Mucosa of descending colon (tissue), 3 donors: Measurements from ENCODE around the gene PAXX. TPM values are rescaled to one million over a fixed set of nuclear protein-coding genes. Genes with fewer than 3 reads are reported as not detected.

Experiments
- ATAC-seq: fragments of 200-7000 bp; cut with Tn5 transposase; one replicate; pipeline ENCODE4 v1.9.1; 2020; ENCODE audit warnings: mild to moderate bottlenecking, moderate library complexity
- DNase-seq, 3 donors: peaks; one replicate each; pipeline ENCODE4 v3.0.0-alpha.2; 2020
- H3K36me3 ChIP-seq: fragments of 200-600 bp; one replicate; pipeline ENCODE4 v1.8.0; 2021; ENCODE audit warnings: low read depth, mild to moderate bottlenecking
- H3K4me1 ChIP-seq: fragments of 200-600 bp; one replicate; pipeline ENCODE4 v1.8.0; 2021; ENCODE audit warnings: low read depth, mild to moderate bottlenecking
- H3K4me3 ChIP-seq: fragments of 200-600 bp; one replicate; pipeline ENCODE4 v1.8.0; 2021; ENCODE audit warnings: mild to moderate bottlenecking
- H3K9me3 ChIP-seq: fragments of 200-600 bp; one replicate; pipeline ENCODE4 v1.8.0; 2021; ENCODE audit warnings: mild to moderate bottlenecking
- intact Hi-C, 2 donors: fragments of 100-400 bp; cut with DNase I in 1 of 2; cut with micrococcal nuclease in 1 of 2; formaldehyde crosslinking; loops; one replicate each; pipeline versions ENCODE4 v1.11.0 to v1.11.1; 2022; cut with DNase I, micrococcal nuclease
- total RNA-seq, 3 donors: library from RNA; stranded (reverse); fragmentation: NEBNext Ultra II Directional in 2 of 3; extraction: Animal tissue kit (Norgen Biotek cat#: 25700) in 2 of 3; gene quantifications; one replicate each; pipeline versions ENCODE4 v1.2.1 to v1.2.4, GENCODE V29; 2021 to 2023
- TF ChIP-seq, protein P1 (sequence below): fragments of 200-600 bp; IDR thresholded peaks from one replicate; pipeline ENCODE4 v1.8.0; 2022; ENCODE audit warnings: antibody characterized with exemption, mild to moderate bottlenecking
- donor health status: DM: no; HTN: no; CAD: no; lungs with moderate emphysema.
- donor health status: DM: no; HTN: no; CAD: no.
- donor health status: DM: no; HTN: yes; CAD: no.

PAXX gene
- total RNA-seq, 3 donors from 2014 or later, result 32.0 to 39.9 (median 34.1) TPM

DNA sequence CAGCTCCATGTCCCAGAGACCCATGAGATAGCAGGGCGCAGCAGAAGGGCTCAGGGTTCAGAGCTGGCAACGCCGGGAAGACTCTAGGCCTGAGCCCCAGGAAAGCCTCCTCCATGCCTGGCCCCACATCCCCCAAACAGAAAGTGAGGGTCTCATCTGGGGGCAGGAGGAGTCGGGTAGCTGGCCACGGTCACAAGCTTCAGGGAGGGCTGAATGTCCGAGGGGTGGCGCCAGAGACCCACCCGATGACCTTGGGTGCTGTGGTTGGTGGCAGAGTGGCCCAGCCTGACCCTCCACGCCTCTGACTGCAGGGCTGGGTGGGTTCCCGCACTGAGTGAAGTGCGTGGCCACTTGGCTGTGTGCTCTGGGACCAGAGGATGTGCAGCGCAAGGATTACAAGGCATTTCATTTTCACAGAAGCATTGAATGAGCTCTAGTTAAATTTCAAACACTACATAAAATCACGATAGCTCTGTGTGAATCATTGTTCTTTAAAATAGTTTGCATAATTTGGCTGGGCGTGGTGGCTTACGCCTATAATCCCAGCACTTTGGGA lies 44.2 kb upstream of the PAXX start:
- H3K4me1 ChIP-seq, result peaks cover 46% of the 10 kb centered on the region
- TF ChIP-seq, protein P1, sequence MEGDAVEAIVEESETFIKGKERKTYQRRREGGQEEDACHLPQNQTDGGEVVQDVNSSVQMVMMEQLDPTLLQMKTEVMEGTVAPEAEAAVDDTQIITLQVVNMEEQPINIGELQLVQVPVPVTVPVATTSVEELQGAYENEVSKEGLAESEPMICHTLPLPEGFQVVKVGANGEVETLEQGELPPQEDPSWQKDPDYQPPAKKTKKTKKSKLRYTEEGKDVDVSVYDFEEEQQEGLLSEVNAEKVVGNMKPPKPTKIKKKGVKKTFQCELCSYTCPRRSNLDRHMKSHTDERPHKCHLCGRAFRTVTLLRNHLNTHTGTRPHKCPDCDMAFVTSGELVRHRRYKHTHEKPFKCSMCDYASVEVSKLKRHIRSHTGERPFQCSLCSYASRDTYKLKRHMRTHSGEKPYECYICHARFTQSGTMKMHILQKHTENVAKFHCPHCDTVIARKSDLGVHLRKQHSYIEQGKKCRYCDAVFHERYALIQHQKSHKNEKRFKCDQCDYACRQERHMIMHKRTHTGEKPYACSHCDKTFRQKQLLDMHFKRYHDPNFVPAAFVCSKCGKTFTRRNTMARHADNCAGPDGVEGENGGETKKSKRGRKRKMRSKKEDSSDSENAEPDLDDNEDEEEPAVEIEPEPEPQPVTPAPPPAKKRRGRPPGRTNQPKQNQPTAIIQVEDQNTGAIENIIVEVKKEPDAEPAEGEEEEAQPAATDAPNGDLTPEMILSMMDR, result no peak
- ATAC-seq (no peak), DNase-seq (peak; percentile 73 to 78 (median 74))
- H3K4me3 ChIP-seq, result no peak overlapping the region
- intact Hi-C loops, result no loop called here
- no peaks in the 10 kb centered on the region for H3K36me3 ChIP-seq
- H3K9me3 ChIP-seq, result no peaks in the 10 kb centered on the region

DNA sequence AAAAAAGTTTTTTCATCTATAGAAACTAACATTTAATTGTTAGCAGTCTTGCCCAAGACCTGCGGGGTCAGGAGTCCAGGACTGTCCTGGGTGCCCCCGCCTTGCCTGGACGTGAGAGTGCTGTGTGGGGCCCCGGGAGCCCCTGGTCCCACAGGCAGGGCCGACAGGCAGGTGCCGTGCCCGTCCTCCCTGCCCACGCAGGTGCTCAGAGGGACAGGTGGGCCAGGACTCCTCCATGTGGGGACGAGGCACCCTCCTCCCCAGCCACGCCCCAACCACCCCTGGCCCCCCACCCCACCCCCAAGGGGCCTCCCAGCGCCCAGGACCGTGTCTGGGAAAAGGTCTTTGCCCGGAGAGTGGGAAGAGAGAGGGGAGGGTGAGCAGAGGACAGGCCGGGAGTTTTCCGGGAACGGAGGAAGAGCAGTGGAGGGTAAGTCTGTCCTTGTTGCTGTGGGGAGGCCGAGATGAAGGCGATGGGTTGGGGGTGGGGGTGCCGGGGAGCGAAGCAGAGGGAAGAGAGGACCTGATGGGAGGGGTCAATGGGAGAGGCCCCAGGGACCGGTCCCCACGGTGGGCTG lies 42.9 kb upstream of the PAXX start:
- H3K36me3 ChIP-seq, result no peaks in the 10 kb centered on the region
- no peaks in the 10 kb centered on the region for H3K9me3 ChIP-seq
- DNase-seq (peak in 2 of 3 donors; percentile 68 to 73), ATAC-seq (peak; percentile 31)
- intact Hi-C loops, result no loop called here
- H3K4me1 ChIP-seq, result peaks cover 38% of the 10 kb centered on the region
- H3K4me3 ChIP-seq, result peak overlapping the region; percentile 18
- TF ChIP-seq, protein P1, result no peak

DNA sequence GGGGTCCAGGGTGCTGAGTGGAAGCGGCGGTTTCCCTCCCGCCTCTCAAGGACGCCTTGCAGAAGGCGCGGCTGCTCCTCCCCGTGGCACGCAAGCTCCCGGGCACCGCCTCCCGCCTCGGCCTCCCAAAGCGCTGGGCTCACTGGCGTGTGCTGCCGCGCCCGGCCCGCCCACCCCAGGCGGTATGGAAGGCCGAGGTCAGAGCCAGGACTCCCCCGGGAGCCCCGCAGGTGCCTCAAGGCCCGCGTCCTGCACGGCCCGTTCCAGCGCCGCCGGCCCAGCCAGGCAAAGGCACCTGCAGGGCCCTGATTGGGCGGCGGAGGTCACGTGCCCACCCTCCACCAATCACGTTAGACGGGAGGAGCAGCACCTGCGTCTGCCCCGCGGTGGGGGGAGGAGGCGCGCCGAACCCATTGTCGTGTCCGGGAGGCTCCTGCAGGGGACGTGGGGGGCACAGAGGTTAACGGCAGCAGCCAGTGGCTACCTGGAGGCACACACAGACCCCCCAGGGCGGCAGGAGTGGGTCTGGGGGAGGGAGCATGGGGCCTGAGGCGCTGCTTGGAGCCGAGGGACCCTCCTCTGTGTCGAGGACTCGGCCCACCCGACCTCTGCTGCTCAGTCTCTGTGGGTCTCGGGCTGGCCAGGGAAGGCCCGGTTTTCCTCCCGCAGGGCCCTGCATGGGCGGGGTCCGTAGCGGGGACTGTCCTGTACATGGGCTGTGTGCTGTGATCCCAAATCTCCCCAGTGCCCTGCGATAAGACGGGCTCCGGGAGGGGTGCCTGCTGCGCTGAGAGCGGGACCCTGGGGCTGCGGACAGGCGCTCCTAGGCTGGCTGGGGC lies 42.2 kb upstream of the PAXX start:
- ATAC-seq, result peak; percentile 90
- Histone ChIP-seq H3K4me1 (peaks cover 38% of the 10 kb centered on the region), H3K9me3 (no peaks in the 10 kb centered on the region), H3K36me3 (no peaks in the 10 kb centered on the region), H3K4me3 (peak overlapping the region; percentile 18)
- TF ChIP-seq, protein P1, result no peak
- DNase-seq, result peak; percentile 99
- intact Hi-C loops, result no loop called here

DNA sequence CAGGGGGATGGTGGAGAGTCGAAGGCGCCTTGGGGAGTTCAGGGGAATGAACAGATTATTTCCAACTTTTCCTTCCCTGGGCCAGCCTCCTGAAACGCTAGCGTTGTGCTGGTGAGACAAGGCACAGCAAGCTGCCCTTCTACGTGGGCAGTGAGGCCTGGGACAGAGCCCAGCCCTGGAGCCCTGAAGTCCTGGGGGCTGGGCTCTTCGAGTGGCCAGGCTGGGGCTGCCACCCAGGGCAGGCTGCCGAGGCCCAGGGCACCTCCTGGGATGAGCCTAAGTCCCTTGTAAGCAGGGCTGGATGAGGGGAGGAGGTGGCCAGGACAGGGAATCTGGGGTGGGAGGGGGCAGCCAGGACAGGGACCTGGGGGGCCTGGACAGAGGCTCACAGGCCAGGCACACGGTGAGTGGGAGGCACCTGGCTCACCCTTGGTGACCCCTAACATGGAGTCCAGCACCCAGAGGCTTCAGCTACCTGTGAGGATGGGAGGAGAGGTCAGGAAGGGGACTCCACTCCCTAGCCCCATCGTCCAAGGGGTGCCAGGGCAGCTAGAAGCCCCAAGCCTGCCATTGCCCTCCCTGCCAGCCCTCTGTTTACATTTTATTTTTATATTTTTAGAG lies 41.5 kb upstream of the PAXX start:
- peak in 1 of 3 donors; percentile 44 for DNase-seq
- peak; percentile 16 for ATAC-seq
- no peak overlapping the region for H3K4me3 ChIP-seq
- H3K4me1 ChIP-seq, result peaks cover 38% of the 10 kb centered on the region
- intact Hi-C loops, result no loop called here
- TF ChIP-seq, protein P1, result no peak
- H3K36me3 ChIP-seq, result no peaks in the 10 kb centered on the region
- H3K9me3 ChIP-seq, result no peaks in the 10 kb centered on the region

DNA sequence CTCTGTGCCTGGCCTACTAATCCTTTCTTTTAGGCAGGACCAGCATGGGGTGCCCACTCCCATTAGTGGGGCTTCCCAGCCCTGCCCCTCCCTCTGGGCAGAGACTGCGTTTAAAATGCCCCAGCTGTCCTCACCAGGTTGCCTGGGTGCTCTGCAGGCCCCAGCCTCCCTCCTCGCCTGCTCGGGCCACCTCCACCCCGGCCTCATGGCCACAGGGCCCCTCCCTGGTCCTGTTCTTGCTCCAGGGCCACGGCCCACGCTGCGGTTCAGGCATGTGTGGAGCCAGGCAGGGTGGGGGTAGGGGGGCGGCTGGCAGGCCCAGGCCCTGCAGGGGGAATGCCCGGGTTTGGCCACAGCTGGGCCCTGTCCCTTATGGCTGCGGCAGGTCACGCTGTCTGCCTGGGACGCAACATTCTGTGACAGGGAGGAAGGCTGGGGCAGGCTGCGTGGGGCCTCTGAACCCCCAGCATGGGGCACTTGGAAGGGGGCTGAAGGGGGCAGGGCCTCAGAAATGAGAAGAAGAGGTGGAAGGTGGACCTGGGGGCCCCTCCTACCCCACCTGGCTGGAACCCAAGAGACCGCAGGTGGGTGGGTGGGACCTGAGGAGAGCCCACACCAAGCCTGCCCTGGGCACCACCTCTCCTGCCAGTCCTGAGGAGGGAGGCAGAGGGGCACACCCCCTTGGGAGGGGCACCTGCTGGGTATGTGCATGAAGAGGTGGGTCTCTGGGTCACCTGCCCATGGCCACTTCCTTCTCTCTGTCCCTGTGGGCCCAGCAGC lies 40.5 kb upstream of the PAXX start, which contains the start of gene LCN12:
Gene LCN12 (plus strand): TSS at position 733 of the 780 bp plus-strand sequence. CDS start 55 bp downstream, outside the sequence.
- ATAC-seq (no peak), DNase-seq (peak; percentile 47 to 63 (median 55))
- Histone ChIP-seq H3K4me1 (peaks cover 38% of the 10 kb centered on the region), H3K4me3 (no peak within 1 kb of the TSS), H3K36me3 (no peaks in the 10 kb centered on the region), H3K9me3 (no peaks in the 10 kb centered on the region)
- TF ChIP-seq, protein P1, result no peak
- intact Hi-C loops, result no loop called here
